ENCODE data around the gene GALT.

DNA sequence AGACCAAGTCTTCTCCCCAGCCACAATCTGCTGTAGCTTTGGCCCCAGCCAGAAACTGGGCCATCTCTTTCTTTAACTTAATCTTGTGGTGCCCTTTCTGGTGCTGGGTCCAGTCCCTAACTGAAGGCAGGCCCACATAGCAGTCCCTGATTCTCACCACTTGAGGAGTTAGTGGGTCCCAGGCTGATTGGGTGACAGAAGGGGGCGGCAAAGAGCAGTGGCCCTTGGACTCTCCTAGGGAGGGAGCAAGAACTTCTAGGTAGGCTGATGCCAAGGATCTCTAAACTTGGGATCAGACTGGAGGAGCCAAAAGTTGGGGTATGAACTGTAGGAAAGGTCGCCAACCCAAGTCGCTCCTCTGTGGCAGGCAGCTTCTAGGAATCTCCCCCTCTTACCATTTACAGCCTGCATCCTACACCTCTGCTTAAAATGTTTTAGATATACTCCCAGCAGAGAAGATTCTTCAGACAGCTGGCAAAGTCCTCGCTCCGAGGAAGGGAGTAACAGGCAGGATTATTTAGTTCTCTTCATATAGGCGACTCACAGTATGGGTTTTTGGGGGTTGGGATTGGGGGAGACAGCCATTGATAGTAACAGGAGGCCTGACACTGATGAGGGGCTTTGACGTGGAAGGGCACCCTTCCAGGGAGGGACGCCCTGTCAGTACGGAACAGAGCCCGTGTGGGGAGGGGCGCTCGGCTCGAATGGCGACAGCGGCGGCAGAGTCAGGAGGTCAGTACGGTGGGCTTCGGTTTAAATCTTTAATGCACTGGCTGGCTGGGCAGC lies 18.0 kb downstream of the GALT start:
- TF ChIP-seq, protein P1, sequence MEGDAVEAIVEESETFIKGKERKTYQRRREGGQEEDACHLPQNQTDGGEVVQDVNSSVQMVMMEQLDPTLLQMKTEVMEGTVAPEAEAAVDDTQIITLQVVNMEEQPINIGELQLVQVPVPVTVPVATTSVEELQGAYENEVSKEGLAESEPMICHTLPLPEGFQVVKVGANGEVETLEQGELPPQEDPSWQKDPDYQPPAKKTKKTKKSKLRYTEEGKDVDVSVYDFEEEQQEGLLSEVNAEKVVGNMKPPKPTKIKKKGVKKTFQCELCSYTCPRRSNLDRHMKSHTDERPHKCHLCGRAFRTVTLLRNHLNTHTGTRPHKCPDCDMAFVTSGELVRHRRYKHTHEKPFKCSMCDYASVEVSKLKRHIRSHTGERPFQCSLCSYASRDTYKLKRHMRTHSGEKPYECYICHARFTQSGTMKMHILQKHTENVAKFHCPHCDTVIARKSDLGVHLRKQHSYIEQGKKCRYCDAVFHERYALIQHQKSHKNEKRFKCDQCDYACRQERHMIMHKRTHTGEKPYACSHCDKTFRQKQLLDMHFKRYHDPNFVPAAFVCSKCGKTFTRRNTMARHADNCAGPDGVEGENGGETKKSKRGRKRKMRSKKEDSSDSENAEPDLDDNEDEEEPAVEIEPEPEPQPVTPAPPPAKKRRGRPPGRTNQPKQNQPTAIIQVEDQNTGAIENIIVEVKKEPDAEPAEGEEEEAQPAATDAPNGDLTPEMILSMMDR (IDR thresholded peaks at IDR 0.05), result peak; percentile 48 to 56 (median 54)
- TF ChIP-seq POLR2AphosphoS5 (IDR thresholded peaks at IDR 0.05; ENCODE audit: insufficient read depth in 1 of 2, low read depth in 1 of 2), result no peak

All from vagina (tissue), 2 donors.